Measurements from ENCODE around the gene GNG8. TPM values are rescaled to one million over a fixed set of nuclear protein-coding genes. Genes with fewer than 3 reads are reported as not detected.

GNG8 gene
- total and polyA plus RNA-seq, 9 of the 15 experiments (the other 6 are each of a cell fraction or from before 2014, with no cell fraction given): 1.3 TPM; not detected in 8

DNA sequence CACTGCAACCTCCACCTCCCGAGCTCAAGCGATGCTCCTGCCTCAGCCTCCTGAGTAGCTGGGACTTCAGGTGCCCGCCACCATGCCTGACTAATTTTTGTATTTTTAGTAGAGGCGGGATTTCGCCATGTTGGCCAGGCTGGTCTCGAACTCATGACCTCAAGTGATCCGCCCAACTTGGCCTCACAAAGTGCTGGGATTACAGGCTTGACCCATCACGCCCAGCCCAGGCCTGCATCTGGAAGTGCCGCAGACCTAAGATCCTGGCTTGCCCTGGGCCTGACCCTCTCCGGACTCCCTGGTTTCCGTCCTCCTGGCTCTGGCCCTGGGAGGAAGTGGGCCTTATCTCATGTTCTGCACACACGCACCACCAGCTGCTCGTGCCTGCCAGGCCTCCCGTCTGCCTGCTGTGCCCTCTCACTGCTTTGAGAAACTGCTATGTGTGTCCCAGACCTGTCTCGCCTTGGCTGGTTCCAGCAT, 6.4 kb downstream of the GNG8 start (continued):
- TF ChIP-seq NEUROD1 (IDR thresholded peaks at IDR 0.05; ENCODE audit: borderline replicate concordance, low read depth, low read length, partially characterized antibody) (no peak), MAZ (CRISPR knock-in tag; conservative IDR thresholded peaks at IDR 0.05 in 1 of 2, IDR thresholded peaks at IDR 0.05 in 1 of 2) (peak in 1 of 2 experiments; percentile 43; a peak in 1 of 4 replicates), ARID1B (IDR thresholded peaks at IDR 0.05) (peak; percentile 79), TEAD4 (IDR thresholded peaks at IDR 0.05; ENCODE audit: low read length) (peak; percentile 77), TEAD4 (CRISPR knock-in tag; IDR thresholded peaks at IDR 0.05; ENCODE audit: borderline replicate concordance) (no peak), FOS (IDR thresholded peaks at IDR 0.05; ENCODE audit: extremely low read depth, insufficient read length) (no peak), SP1 (CRISPR knock-in tag; IDR thresholded peaks at IDR 0.05) (0 out of 2 replicates have a peak, but pooled peaks have one; percentile 63), NFRKB (IDR thresholded peaks at IDR 0.05; ENCODE audit: low read depth) (no peak), BCL6 (CRISPR knock-in tag; IDR thresholded peaks at IDR 0.05) (no peak), KLF1 (tag; IDR thresholded peaks at IDR 0.05) (0 out of 2 replicates have a peak, but pooled peaks have one; percentile 32), ZNF780A (CRISPR knock-in tag; IDR thresholded peaks at IDR 0.05) (no peak), ZBTB8A (IDR thresholded peaks at IDR 0.05; ENCODE audit: partially characterized antibody) (no peak), ZNF134 (CRISPR knock-in tag; conservative IDR thresholded peaks at IDR 0.05) (no peak), HOXB6 (CRISPR knock-in tag; IDR thresholded peaks at IDR 0.05; ENCODE audit: borderline replicate concordance) (no peak)
- TF ChIP-seq, protein P1, sequence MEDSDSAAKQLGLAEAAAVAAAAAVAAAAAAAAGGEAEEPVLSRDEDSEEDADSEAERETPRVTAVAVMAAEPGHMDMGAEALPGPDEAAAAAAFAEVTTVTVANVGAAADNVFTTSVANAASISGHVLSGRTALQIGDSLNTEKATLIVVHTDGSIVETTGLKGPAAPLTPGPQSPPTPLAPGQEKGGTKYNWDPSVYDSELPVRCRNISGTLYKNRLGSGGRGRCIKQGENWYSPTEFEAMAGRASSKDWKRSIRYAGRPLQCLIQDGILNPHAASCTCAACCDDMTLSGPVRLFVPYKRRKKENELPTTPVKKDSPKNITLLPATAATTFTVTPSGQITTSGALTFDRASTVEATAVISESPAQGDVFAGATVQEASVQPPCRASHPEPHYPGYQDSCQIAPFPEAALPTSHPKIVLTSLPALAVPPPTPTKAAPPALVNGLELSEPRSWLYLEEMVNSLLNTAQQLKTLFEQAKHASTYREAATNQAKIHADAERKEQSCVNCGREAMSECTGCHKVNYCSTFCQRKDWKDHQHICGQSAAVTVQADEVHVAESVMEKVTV (CRISPR knock-in tag; IDR thresholded peaks at IDR 0.05): no peak
- TF ChIP-seq, protein P2, sequence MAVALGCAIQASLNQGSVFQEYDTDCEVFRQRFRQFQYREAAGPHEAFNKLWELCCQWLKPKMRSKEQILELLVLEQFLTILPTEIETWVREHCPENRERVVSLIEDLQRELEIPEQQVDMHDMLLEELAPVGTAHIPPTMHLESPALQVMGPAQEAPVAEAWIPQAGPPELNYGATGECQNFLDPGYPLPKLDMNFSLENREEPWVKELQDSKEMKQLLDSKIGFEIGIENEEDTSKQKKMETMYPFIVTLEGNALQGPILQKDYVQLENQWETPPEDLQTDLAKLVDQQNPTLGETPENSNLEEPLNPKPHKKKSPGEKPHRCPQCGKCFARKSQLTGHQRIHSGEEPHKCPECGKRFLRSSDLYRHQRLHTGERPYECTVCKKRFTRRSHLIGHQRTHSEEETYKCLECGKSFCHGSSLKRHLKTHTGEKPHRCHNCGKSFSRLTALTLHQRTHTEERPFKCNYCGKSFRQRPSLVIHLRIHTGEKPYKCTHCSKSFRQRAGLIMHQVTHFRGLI (CRISPR knock-in tag; IDR thresholded peaks at IDR 0.05): no peak

Data from K562 (cell line).